22Rv1 (cell line): Measurements from ENCODE around the gene SH2D3C.

Source experiments
- ZFX ChIP-seq: fragments of 450-650 bp; IDR thresholded peaks from 2 replicates; pipeline ENCODE4 v1.6.1; 2017; ENCODE audit warnings: antibody characterized with exemption, borderline replicate concordance
- TF ChIP-seq, protein P1 (sequence below): fragments of 450-650 bp; IDR thresholded peaks from 2 replicates; pipeline ENCODE4 v1.5.1; 2017; ENCODE audit warnings: mild to moderate bottlenecking

DNA sequence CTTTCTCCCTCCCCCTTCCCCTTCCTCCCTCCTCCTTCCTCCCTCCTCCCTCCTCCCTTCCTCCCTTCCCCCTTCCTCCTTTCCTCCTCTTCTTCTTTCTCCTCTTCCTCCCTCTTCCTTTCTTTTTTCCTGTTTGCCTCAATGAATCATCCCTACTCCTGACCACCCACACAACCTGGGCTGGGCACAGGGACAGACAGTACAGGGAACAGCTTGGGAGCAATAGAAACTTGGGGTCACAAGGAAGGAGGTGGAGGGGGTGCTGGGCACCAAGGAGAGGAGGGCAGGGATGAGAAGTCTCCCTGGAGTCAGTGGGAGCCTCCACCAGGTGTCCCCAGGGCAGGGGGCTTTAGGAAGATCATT, 57.6 kb downstream of the SH2D3C start:
- TF ChIP-seq, protein P1, sequence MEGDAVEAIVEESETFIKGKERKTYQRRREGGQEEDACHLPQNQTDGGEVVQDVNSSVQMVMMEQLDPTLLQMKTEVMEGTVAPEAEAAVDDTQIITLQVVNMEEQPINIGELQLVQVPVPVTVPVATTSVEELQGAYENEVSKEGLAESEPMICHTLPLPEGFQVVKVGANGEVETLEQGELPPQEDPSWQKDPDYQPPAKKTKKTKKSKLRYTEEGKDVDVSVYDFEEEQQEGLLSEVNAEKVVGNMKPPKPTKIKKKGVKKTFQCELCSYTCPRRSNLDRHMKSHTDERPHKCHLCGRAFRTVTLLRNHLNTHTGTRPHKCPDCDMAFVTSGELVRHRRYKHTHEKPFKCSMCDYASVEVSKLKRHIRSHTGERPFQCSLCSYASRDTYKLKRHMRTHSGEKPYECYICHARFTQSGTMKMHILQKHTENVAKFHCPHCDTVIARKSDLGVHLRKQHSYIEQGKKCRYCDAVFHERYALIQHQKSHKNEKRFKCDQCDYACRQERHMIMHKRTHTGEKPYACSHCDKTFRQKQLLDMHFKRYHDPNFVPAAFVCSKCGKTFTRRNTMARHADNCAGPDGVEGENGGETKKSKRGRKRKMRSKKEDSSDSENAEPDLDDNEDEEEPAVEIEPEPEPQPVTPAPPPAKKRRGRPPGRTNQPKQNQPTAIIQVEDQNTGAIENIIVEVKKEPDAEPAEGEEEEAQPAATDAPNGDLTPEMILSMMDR: no peak
- no peak for TF ChIP-seq ZFX
